Measurements from ENCODE around the gene GPR35.
"Not testable (repeated sequence)": the region's sequence is repeated elsewhere in the genome, so short reads cannot be mapped to it uniquely, and the experiment has no call there.

GPR35 gene

DNA sequence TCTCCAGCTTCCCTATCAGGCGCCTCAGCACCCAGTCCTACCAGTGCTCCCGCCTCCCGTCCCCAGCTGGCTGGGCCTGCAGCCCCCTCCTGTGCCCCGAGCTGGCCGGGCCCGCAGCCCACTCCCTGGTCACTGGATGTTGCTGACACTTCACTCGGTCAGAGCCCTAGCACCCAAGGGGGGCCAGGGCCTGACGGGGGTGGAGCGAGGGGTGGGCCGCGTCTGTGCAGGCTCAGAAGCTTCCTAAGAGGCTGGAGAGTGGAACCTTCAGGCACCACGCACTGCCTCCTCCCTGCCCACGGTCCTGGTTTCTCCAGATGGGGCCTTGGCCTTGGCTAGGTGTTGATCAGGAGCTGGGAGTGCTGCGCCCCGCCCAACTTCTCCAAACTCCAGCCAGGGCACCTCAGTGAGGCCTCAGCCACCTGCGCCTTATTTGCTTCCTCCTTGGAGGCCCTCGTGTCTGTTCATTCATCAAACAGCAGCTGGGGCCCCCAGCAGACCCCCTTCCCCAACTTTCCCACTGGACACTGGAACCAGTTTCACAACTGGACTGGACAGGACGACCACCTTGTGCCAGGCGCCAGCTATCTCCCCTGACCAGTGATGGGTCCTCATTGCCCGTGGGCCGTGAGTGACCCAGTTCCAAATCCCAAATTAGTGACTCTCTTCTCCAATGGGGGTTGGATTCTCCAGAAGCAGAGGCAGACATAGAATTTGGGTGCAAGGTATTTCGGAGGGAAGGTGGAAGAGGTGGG is 22.0 kb upstream of the GPR35 start:
- DNase-seq, result no peak

DNA sequence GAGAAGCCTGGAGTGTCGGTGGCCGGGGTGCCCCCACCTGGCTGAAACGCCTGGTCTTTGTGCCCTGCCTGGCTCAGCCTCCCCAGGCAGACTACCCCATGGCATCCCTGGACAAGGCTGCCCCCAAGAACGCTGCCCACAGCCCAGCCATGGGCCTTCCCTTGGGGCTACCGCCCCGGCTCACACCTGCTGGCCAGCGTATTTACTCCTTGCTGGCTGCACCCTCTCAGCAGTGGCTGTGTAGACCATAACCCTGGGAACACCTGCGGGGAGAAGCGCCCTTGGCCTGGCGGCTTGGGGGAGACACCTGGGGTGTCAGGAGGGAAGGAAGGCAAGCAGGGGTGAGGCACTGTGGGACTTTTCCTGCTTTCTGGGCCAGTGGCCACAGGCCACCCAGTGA is 21.4 kb upstream of the GPR35 start:
- no peak for DNase-seq

DNA sequence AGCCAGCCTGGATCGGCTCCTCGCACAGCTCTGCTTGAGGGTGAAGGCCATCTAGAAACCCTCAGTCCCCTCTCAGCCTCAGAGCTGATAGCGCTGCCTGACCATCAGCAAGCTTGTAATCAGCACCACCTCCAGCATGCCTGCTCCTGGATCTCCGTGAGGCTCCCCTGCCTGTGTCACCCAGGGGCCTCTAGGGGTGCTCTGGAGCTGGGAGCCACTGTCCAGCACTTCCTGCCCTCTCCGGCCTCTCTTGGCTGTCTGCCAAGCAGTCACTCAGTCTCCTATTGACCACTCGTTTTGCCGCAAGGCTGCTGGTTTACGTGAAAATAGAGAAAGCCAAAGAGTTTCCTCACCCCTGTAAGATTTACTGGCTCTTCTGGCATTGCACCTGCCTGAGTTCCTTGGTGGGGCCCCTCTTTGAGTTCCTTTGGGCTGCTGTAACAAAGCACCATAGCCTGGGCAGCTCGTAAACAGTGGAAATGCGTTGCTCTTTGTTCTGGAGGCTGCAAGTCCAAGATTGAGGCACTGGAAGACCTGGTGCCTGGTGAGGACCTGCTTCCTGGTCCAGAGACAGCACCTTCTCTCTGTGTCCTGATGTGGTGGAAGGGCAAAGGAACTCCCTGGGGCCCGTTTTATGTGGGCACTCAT is 20.9 kb upstream of the GPR35 start:
- peak; percentile 50 for DNase-seq

DNA sequence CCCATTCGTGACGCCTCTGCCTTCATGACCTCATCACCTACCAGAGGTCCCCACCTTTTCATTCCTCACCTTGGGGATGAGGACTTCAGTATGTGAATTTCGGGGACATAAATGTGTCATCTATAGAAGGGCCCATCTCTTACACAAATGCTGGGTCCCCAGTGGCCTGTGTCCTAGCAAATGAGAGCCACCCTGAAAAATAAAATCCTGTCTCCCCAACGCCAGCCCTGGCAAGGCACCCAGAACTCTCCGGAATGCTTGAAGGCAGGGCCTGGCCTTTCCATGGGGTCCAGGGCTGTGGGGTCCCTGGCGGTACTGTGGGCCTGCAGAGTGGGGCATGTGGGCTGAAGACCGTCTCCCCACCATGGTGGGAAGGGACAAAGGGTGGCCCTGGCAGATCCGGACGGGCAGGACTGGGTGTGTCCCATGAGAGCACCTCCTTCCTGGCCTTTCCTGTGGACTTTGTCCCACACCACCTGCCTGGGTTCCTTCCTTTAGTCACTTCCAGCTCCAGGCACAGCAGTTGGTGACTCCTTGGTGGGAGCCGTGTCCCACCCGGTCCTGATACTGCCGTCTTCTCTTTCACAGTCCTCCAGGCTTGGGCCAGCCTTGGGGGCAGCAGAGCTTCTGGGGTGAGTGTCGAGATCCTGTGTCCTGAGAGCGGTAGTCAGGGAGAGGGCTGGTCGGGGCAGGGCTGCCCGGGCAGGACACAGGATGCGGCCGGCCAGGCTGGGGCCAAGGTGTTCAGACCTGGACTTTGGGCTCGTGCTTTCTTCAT is 20.2 kb upstream of the GPR35 start:
- DNase-seq, result no peak

DNA sequence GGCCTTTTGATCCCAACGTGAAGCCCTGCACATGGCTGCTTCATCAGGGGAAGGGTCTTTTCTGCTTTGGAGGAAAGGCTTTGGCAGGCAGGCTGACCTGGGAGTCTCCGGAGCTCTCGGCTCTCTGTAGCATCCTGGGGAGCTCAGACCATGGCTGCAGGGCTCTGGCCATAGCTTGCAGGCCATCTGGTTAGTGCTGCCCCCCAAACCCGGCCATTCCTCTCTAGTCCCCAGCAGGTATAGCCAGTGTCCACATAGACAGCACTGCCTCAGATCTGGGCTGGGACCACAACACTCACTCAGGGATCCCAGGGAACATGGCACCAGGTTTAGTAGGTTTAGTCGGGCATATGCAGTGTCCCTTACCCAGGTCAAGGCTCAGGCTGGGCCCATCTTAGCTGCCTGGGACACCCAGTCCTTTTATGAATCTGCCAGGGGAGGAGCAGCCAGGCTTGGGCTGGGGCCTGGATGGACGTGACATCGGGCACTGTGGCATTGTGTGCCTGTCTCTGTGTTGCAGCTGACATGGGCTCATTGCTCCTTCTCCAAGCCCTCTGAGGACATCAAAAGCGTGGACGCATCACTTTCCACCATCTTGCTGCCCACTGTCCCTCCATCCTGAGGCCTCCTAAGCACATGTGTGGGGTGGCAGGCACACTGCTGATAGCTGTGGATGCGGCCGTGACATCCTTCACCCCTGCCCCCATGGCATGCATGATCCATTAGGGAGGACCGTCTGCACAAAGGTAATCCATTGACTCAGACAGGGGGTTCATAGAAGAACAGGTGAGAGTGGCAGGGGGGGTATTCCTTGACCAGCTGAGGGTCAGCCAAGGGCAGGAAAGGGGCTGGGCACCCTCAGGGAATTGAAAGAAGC is 19.2 kb upstream of the GPR35 start:
- no peak for DNase-seq

DNA sequence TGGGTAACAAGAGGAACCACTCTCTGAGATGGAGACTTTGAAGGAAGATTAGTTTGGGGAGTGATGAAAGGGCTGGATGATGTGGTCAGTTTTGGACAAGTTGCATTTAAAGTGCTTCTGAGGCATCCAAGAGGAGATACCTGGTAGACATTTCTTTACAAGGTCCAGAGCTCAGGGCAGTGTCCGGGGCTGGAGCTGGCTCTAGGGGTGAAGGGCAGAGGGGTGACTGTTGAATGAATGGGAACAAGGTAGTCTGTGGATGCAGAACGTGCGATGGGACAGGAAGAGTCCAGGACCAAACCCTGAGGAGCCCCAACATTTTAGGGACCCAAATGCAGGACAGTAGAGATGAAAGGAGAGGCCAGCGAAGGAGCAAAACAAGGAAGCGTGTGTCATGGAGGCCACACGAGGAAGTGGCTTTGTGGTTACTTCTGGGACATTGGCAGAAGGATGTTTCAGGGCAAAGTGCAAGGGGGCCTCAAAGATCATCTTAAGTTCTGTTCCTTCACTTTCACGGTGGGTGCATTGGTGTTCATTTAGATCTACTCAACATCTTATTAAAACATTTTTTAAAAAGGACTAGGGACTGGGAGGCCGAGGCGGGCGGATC is 13.6 kb upstream of the GPR35 start:
- no peak for DNase-seq

DNA sequence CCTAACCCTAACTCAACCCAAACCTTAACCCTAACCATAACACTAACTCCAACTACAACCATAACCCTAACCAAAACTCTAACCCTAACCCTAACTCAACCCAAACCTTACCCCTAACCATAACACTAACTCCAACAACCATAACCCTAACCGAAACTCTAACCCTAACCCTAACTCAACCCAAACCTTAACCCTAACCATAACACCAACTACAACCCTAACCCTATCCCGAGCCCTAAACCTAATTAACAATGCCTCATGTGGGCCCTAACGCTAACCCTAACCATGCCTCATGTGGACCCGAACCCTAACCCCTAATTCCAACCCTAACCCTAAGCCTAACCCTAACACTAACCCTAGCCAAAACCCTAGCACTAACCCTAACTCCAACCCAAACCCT is 11.5 kb upstream of the GPR35 start:
- DNase-seq, result no peak

DNA sequence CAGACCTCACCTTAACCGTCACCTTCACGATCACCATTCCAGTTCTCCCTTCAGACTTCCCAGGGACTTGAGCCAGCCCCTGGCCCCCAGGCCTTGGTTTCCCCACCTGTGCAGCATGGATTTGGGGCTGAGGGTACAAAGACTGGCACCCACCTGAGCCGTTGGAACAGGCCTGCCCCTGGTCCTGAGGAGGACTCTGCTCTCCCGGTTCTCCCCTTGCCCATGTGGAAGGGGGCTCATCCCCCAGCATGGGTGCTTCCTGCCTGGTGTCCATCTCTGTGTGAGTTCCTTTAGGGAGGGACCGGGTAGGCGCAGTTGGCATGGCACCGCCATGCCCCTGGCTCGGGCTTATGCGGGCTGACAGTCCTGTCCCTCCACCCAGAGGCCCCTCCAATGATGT is 10.9 kb upstream of the GPR35 start:
- DNase-seq, result no peak

DNA sequence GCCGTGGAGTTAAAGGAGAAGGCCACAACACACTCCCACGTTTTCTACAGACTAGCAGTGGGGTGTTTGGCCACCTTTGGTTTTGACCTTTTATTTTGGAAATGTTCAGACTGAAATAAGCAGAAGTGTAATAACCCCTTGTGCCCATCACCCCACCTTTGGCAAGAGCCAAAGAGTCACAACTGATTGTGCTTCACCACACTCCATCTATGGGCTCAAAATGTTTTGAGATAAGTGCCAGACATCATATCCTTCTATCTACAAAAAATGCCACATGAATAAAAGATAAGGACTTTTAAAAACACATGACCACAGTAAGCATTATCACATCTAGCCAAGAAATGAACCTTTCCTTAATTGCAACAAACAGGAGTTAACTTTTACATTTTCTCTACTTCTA is 9.9 kb upstream of the GPR35 start:
- no peak for DNase-seq

DNA sequence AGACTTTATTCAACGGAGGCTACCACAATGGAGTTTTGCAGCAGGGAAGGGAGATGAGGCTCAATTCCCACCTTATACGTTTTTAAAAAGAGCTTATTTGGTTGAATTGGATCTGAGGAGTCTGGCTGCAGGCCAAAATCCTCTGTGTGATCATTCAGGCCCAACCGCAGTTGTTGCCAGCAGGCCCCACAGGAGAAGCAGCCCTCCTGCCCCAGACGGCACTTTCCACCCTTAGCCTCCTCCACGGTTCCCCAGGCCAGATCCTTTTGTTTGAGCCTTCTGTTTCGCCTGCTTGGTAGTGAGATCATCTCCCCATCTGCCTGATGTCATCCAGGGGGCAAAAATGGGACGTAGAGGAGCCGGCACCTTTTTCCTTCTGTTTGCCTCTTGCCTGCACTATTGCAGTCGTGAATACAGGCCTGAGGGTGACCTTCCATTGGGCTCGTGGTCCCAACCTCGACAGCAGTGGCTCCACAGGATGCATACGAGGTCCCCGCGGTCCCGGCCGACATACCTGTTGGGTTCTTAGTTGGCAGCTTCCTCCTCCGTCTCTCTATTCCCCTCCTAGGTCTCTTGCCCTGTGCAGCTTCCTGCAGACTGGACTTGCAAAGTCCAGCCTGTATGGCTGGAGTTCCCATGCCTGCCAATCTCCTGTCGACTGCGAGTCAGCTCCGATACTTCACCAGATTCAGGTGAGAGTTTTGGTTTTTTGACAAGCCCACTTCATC is 9.3 kb upstream of the GPR35 start:
- DNase-seq, result no peak

DNA sequence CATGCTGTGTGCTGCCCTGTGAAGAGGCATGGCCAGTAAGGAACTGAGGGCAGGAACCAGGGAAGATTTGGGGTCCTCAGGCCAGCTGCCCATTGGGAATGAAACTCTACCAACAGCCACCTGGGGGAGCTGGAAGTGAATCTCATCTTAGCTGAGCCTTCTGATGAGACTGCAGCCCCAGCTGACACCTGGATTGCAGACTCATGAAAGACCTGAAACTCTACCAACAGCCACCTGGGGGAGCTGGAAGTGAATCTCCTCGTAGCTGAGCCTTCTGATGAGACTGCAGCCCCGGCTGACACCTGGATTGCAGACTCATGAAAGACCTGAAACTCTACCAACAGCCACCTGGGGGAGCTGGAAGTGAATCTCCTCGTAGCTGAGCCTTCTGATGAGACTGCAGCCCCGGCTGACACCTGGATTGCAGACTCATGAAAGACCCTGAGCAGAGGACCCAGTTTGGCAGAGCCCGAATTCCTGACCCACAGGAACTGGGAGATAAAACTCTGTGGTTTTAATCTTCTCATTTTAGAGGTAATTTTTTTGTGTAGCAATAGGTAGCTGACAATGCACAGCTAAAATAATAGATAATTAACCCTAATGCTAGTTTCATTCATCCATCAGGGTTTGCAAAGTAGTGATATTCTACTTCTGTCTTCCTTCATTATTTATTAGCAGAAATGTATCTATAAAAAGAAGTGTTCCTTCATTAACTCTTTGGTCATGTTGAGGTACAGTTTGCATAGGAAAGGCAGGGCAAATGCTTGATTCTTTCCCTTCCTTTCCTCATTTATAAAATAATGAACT is 8.2 kb upstream of the GPR35 start:
- not testable (repeated sequence) for DNase-seq

DNA sequence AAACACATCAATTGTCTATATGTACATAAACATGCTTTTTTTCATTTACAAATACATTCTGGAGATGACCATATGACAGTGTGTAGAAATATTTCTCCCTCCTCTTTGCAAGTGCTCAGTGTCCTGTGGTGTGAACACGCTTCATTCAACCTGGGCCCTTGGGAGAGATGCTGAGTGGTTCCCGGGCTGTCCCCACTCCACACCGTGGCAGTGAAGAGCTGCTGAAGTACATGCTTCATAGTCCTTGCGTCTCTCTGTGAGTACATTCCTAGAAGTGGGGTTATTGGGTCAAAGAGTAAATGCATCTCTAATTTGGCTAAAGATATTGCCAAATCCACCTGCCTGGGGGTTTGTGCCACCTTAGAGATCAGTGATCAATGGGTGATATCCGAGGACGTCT is 6.5 kb upstream of the GPR35 start:
- DNase-seq, result no peak

DNA sequence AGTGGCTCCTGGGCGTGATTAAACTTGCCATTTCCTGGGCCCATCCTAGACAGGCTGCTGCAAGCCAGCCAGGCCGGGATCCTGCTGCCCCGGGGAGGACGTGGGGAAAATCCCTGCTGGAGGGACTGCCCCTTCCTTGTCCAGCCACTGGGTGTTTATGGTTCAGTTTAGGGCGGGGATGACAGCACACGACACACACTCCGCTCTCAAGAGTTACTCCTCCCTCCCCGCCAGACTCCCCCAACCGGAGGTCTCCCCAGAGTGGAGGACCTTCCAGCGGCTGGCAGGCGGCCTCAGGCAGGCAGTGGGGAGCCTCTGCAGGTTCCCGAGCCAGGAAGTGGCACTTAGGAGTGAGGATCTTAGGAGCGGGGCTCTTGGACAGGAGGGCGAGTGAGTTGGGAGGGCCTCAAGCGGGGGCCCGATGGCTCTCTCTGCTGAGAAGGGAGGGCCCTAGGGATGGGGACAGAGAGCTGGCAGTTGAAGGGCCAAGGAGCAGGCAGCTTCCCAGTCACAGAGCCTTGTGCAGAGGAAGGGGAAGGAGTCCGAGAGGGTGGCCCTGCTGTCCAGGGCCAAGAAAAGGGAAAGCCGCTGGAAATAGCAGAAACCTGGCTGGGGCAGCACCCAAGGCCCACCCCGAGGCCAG is 5.7 kb upstream of the GPR35 start:
- no peak for DNase-seq

DNA sequence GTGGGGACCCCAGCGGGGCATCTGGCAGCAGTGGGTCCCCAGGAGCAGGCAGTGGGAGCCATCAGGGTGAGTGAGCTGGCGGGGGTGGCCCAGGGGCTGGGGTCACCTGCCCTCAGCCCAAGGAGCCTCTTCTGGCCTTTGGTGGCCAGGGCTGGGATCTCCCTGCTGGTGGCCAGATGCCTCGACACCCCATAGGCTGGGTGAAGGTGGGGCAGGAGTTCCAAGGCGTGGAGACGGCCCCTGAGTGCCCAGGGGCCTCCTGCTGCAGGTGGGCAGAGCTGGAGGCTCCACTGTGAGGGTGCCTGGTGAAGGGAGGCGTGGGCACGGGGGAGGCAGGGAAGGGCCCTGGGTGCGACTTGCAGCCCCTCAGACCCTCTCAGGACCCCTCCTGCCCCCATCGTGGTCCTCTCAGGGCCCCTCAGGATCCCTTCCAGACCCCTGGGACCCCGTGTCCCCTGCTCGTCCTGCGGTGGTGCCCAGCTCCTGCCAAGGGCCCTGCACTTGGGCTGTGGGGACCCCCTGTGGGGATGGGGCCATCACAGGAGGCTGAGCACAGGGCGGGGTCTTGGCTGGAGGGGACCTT is 5.0 kb upstream of the GPR35 start:
- DNase-seq, result no peak

DNA sequence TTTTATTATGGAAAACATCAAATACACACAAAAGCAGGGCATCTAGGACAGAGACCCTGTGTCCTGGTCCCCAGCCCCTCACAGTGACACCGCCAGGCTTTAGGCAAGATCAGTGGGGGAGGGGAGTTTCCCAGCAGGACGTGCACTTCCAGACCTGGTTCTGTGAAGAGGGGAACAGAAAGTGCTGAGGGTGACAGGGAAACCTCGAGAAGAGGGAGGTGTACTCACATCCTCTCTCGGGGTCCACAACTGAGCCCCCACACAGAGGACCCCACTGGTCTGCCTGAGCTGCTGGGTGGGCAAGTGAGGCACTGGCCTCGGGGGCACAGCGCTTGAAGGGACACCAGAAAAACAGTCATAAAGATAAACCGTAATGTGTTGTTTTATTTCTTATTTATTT is 4.4 kb upstream of the GPR35 start:
- no peak for DNase-seq

DNA sequence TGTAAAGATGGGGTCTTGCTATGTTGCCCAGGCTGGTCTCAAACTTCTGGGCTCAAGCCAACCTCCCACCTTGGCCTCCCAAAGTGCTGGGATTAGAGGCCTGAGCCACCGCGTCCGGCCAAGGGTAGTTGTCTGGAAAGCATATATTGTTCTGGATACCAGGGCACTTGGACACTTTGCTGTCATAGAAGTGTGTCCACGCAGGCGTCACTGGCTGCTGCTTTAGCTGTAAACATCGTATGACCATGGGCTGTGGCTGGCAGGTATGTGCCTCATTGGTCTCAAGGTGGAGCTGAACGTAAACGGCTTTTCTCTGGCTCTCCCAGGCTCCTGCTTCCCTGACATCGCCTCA is 3.2 kb upstream of the GPR35 start:
- DNase-seq, result no peak

DNA sequence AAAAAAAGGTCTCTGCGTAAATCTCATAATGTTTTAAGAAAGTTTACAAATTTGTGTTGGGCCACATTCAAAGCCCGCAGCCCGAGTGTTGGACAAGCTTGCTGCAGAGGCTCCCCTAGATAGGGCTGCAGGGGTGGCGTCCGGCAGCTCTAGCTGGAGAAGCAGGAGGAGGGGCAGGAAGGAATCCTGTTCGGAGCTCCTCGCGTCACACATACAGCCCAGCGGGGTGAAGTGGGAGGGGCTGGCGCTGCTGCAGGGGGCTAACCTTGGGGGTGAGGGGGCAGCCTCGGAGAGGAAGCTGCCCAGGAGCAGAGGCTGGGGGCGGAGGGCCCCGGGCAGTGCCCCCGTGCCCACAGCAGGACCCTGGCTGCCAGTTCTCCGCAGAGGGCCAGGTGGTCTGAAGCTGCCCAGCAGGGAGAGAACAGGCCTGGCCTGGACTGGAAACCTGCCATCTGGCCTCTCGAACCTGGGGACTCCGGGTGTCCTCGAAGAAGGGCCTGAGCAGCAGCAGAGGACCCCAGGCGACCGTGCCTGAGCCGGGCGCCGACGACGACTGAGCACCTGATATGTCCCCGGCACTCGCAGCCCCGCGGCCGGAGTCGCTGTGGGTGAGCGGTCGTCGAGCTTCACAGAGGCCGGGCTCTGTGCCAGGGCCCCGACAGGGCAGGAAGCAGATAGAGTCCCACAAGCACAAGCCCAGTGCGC is 2.6 kb upstream of the GPR35 start:
- DNase-seq, result no peak

DNA sequence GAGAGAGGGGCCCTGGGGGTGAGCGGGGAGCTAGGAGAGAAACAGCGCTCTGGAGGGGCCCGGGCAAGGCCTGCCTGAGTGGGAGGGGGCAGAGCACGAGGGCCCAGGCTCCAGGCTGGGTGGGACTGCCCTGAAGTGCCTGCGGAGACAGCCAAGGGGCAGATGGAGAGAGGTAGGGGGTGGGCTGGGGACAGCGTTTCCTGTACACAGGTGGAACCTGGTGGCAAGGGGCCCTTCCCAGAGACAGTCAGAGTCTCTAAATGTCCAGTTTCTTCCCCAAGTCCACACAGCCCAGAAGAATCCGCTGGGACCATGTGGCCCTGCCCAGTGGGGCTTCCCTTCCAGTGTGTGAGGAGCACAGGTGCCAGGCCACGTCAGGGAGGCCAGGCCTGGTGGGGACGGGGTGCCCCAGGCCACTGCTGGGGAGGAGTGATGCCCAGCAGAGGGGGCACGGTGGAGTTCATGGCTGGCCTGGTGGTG is 1.7 kb upstream of the GPR35 start:
- DNase-seq, result no peak
